Tibial nerve (tissue), 4 donors: ENCODE measurements around the gene PLXDC2. TPM values are rescaled to one million over a fixed set of nuclear protein-coding genes. Genes with fewer than 3 reads are reported as not detected.

Source experiments
- DNase-seq, 2 donors: peaks; one replicate each; pipeline ENCODE4 v3.0.0-alpha.2; 2019; ENCODE audit warnings: low spot score in 2 of 2
- H3K27ac ChIP-seq, 4 donors: fragments of 200-600 bp; sonication (generic) in 3 of 4; one replicate each; pipeline ENCODE4 v1.5.1; 2017 to 2019; ENCODE audit warnings: mild to moderate bottlenecking in 1 of 4
- H3K27me3 ChIP-seq, 2 donors: fragments of 200-600 bp; sonication (generic) in 1 of 2; one replicate each; pipeline versions ENCODE4 v1.5.1 to v1.6.0; 2017 to 2019
- H3K36me3 ChIP-seq, 3 donors: fragments of 200-600 bp; sonication (generic); one replicate each; pipeline ENCODE4 v1.5.1; 2018 to 2019
- H3K4me1 ChIP-seq, 4 donors: fragments of 200-600 bp; sonication (generic) in 3 of 4; one replicate each; pipeline ENCODE4 v1.5.1; 2017 to 2019
- H3K4me3 ChIP-seq, 4 donors: fragments of 200-600 bp; sonication (generic) in 3 of 4; one replicate each; pipeline ENCODE4 v1.5.1; 2017 to 2019; ENCODE audit warnings: mild to moderate bottlenecking in 1 of 4, moderate library complexity in 1 of 4
- H3K9me3 ChIP-seq, 4 donors: fragments of 200-600 bp; sonication (generic) in 3 of 4; one replicate each; pipeline ENCODE4 v1.5.1; 2017 to 2019
- CTCF ChIP-seq, 5 experiments: fragments of 200-600 bp in 3 of 5; fragments of 450-650 bp in 2 of 5; sonication (generic) in 3 of 5; IDR thresholded peaks; one replicate each; pipeline ENCODE4 v1.5.1; 2016 to 2019; ENCODE audit warnings: antibody characterized with exemption in 5 of 5, mild to moderate bottlenecking in 3 of 5, moderate library complexity in 2 of 5
- EP300 ChIP-seq, 2 donors: sonication (generic); formaldehyde crosslinking; IDR thresholded peaks; one replicate each; pipeline ENCODE4 v1.6.1; 2017; ENCODE audit warnings: antibody characterized with exemption in 2 of 2, mild to moderate bottlenecking in 1 of 2
- POLR2A ChIP-seq, 2 donors: fragments of 450-650 bp; IDR thresholded peaks; one replicate each; pipeline ENCODE4 v1.6.1; 2017; ENCODE audit warnings: antibody characterized with exemption in 2 of 2, mild to moderate bottlenecking in 2 of 2, moderate library complexity in 2 of 2
- WGBS, 2 donors: methylation state at CpG; one replicate each; pipeline ENCODE4 v1.1.5; 2018; 5-methylcytosine and 5-hydroxymethylcytosine counted together
- total RNA-seq, 4 donors: library from RNA; depleted of rRNA; stranded (reverse); fragments of >200 nt; gene quantifications; one replicate each; pipeline ENCODE4 v1.1.0, GENCODE V29; 2016

The PLXDC2 gene
- total RNA-seq, 4 donors from 2014 or later, result 55.2 to 79.2 (median 74.5) TPM

GRCh38 chr10:19961076-19962053 is 145.1 kb downstream of the PLXDC2 start:
- DNase-seq, result no peak
- Histone ChIP-seq H3K4me1 (peaks cover 0 to 31% (median 3%) of the 10 kb centered on the region in 4 donors), H3K9me3 (no peaks in the 10 kb centered on the region), H3K4me3 (no peak overlapping the region), H3K36me3 (no peaks in the 10 kb centered on the region), H3K27ac (no peak overlapping the region), H3K27me3 (no peaks in the 10 kb centered on the region)
- no peak for TF ChIP-seq EP300 (IDR thresholded peaks at IDR 0.05)
- no peak for TF ChIP-seq CTCF (IDR thresholded peaks at IDR 0.05)
- no peak for TF ChIP-seq POLR2A (IDR thresholded peaks at IDR 0.05)
- 72 to 76% methylated on average over 7 of the region's 7 CpGs for WGBS, 2 donors

GRCh38 chr10:19964625-19965024 is 148.4 kb downstream of the PLXDC2 start:
- no peak for DNase-seq
- Histone ChIP-seq H3K4me3 (no peak overlapping the region), H3K4me1 (peaks cover 0 to 39% (median 3%) of the 10 kb centered on the region in 4 donors), H3K27ac (no peak overlapping the region), H3K9me3 (no peaks in the 10 kb centered on the region), H3K27me3 (no peaks in the 10 kb centered on the region), H3K36me3 (no peaks in the 10 kb centered on the region)
- no peak for TF ChIP-seq EP300 (IDR thresholded peaks at IDR 0.05)
- TF ChIP-seq POLR2A (IDR thresholded peaks at IDR 0.05), result no peak
- no peak for TF ChIP-seq CTCF (IDR thresholded peaks at IDR 0.05)
- WGBS, 2 donors, result 61 to 92% methylated on average over 2 of the region's 2 CpGs

GRCh38 chr10:19966751-19967150 is 150.5 kb downstream of the PLXDC2 start:
- TF ChIP-seq EP300 (IDR thresholded peaks at IDR 0.05) (no peak), POLR2A (IDR thresholded peaks at IDR 0.05) (no peak), CTCF (IDR thresholded peaks at IDR 0.05) (no peak)
- no peak for DNase-seq
- Histone ChIP-seq H3K4me1 (peaks cover 0 to 36% (median 9%) of the 10 kb centered on the region in 4 donors), H3K36me3 (no peaks in the 10 kb centered on the region), H3K9me3 (no peaks in the 10 kb centered on the region), H3K27me3 (no peaks in the 10 kb centered on the region), H3K27ac (no peak overlapping the region), H3K4me3 (no peak overlapping the region)
- WGBS, 2 donors, result 60 to 70% methylated on average over 7 of the region's 7 CpGs

GRCh38 chr10:19967981-19968380 is 151.7 kb downstream of the PLXDC2 start:
- Histone ChIP-seq H3K27ac (no peak overlapping the region), H3K9me3 (no peaks in the 10 kb centered on the region), H3K36me3 (no peaks in the 10 kb centered on the region), H3K4me3 (no peak overlapping the region), H3K4me1 (peaks cover 0 to 36% (median 9%) of the 10 kb centered on the region in 4 donors), H3K27me3 (no peaks in the 10 kb centered on the region)
- TF ChIP-seq CTCF (IDR thresholded peaks at IDR 0.05) (no peak), EP300 (IDR thresholded peaks at IDR 0.05) (no peak), POLR2A (IDR thresholded peaks at IDR 0.05) (no peak)
- 63 to 64% methylated on average over 3 of the region's 3 CpGs for WGBS, 2 donors
- no peak for DNase-seq

GRCh38 chr10:19968745-19969144 is 152.5 kb downstream of the PLXDC2 start:
- Histone ChIP-seq H3K4me3 (no peak overlapping the region), H3K36me3 (no peaks in the 10 kb centered on the region), H3K9me3 (no peaks in the 10 kb centered on the region), H3K4me1 (peaks cover 0 to 36% (median 9%) of the 10 kb centered on the region in 4 donors), H3K27ac (no peak overlapping the region), H3K27me3 (no peaks in the 10 kb centered on the region)
- TF ChIP-seq POLR2A (IDR thresholded peaks at IDR 0.05) (no peak), CTCF (IDR thresholded peaks at IDR 0.05) (no peak), EP300 (IDR thresholded peaks at IDR 0.05) (no peak)
- DNase-seq, result no peak
